ENCODE data around the gene DIDO1. TPM values are rescaled to one million over a fixed set of nuclear protein-coding genes. Genes with fewer than 3 reads are reported as not detected.

Gene DIDO1
- total and polyA plus RNA-seq, 2 of the 13 experiments (the other 11 are each of a cell fraction or from before 2014, with no cell fraction given): 75.0 to 75.1 TPM

GRCh38 chr20:62923669-62924441 lies 2.5 kb downstream of the DIDO1 start (continued):
- TF ChIP-seq HOXA5 (CRISPR knock-in tag; IDR thresholded peaks at IDR 0.05) (no peak), ZNF446 (CRISPR knock-in tag; IDR thresholded peaks at IDR 0.05) (no peak), SKIL (CRISPR knock-in tag; IDR thresholded peaks at IDR 0.05; ENCODE audit: borderline replicate concordance) (peak; percentile 49), BRCA1 (CRISPR knock-in tag; IDR thresholded peaks at IDR 0.05) (no peak), MAFF (IDR thresholded peaks at IDR 0.05; ENCODE audit: low read depth, low read length) (peak; percentile 3; the same call in 1 of the 2 replicates), NPAS2 (CRISPR knock-in tag; IDR thresholded peaks at IDR 0.05; ENCODE audit: borderline replicate concordance) (no peak), SNAPC2 (CRISPR knock-in tag; IDR thresholded peaks at IDR 0.05) (no peak; the same call in 1 of the 2 replicates), SP1 (IDR thresholded peaks at IDR 0.05) (no peak), SP1 (CRISPR knock-in tag; IDR thresholded peaks at IDR 0.05) (peak; percentile 6; the same call in 1 of the 2 replicates), ZFP36L2 (CRISPR knock-in tag; IDR thresholded peaks at IDR 0.05) (no peak), ZNF576 (CRISPR knock-in tag; IDR thresholded peaks at IDR 0.05) (no peak), ZSCAN29 (CRISPR knock-in tag; conservative IDR thresholded peaks at IDR 0.05) (no peak), ZSCAN25 (CRISPR knock-in tag; IDR thresholded peaks at IDR 0.05) (no peak), ZNF501 (CRISPR knock-in tag; IDR thresholded peaks at IDR 0.05) (no peak), ZEB1 (IDR thresholded peaks at IDR 0.05; ENCODE audit: insufficient replicate concordance, low read depth) (no peak), ZNF567 (CRISPR knock-in tag; IDR thresholded peaks at IDR 0.05; ENCODE audit: borderline replicate concordance) (0 out of 2 replicates have a peak, but pooled peaks have one; percentile 29), SYNCRIP (IDR thresholded peaks at IDR 0.05; ENCODE audit: insufficient read depth, low read depth, low read length) (no peak), SAFB2 (CRISPR knock-in tag; IDR thresholded peaks at IDR 0.05; ENCODE audit: borderline replicate concordance, low read depth) (no peak), ZNF678 (CRISPR knock-in tag; IDR thresholded peaks at IDR 0.05) (no peak), ZNF18 (CRISPR knock-in tag; IDR thresholded peaks at IDR 0.05; ENCODE audit: insufficient replicate concordance) (no peak), ATF3 (CRISPR knock-in tag; IDR thresholded peaks at IDR 0.05) (no peak), ZNF335 (CRISPR knock-in tag; IDR thresholded peaks at IDR 0.05) (no peak; the same call in 1 of the 2 replicates), CHCHD3 (CRISPR knock-in tag; IDR thresholded peaks at IDR 0.05) (no peak), MZF1 (CRISPR knock-in tag; IDR thresholded peaks at IDR 0.05; ENCODE audit: borderline replicate concordance) (no peak), PAF1 (CRISPR knock-in tag; IDR thresholded peaks at IDR 0.05) (0 out of 2 replicates have a peak, but pooled peaks have one; percentile 14), ZMYM3 (CRISPR knock-in tag; IDR thresholded peaks at IDR 0.05) (no peak), ZNF207 (IDR thresholded peaks at IDR 0.05; ENCODE audit: borderline replicate concordance) (no peak)

Data from HepG2 (cell line).